HL-60 (cell line): ENCODE data around the gene TRDN.

Experiments used
- DNase-seq, 2 experiments: peaks; one replicate each; pipeline ENCODE4 v3.0.0-alpha.2; 2010 to 2020; ENCODE audit warnings: low read depth in 1 of 2, low spot score in 1 of 2
- H3K27ac ChIP-seq: fragments of 250-450 bp; sonication (Bioruptor Pico); replicated peaks from 2 replicates; pipeline ENCODE4 v1.5.1; 2020; ENCODE audit warnings: mild to moderate bottlenecking, moderate library complexity
- H3K27me3 ChIP-seq: fragments of 250-450 bp; sonication (Bioruptor Pico); 2 replicates; pipeline ENCODE4 v1.5.1; 2021; ENCODE audit warnings: mild to moderate bottlenecking, moderate library complexity; ENCODE audit not compliant: insufficient read depth, poor library complexity, severe bottlenecking
- H3K4me3 ChIP-seq: replicated peaks from 2 replicates; pipeline ENCODE4 v1.5.1; 2011; ENCODE audit warnings: mild to moderate bottlenecking, control low read depth, low read length; ENCODE audit not compliant: insufficient read depth
- GABPA ChIP-seq: IDR thresholded peaks from 2 replicates; pipeline ENCODE4 v1.6.1; 2012; ENCODE audit warnings: low read depth
- POLR2AphosphoS5 ChIP-seq: IDR thresholded peaks from 2 replicates; pipeline ENCODE4 v1.6.1; 2012; ENCODE audit warnings: low read depth
- SPI1 ChIP-seq: IDR thresholded peaks from 2 replicates; pipeline ENCODE4 v1.6.1; 2012; ENCODE audit warnings: low read depth, mild to moderate bottlenecking, borderline replicate concordance
- TF ChIP-seq, protein P1 (sequence below): IDR thresholded peaks from 2 replicates; pipeline ENCODE4 v1.6.1; 2012; ENCODE audit warnings: low read depth; ENCODE audit not compliant: insufficient replicate concordance
- TF ChIP-seq, protein P2 (sequence below): IDR thresholded peaks from one replicate; pipeline ENCODE4 v1.5.1; 2011; ENCODE audit warnings: low read length, control low read depth, inconsistent platforms; ENCODE audit not compliant: insufficient read depth

Gene TRDN

DNA sequence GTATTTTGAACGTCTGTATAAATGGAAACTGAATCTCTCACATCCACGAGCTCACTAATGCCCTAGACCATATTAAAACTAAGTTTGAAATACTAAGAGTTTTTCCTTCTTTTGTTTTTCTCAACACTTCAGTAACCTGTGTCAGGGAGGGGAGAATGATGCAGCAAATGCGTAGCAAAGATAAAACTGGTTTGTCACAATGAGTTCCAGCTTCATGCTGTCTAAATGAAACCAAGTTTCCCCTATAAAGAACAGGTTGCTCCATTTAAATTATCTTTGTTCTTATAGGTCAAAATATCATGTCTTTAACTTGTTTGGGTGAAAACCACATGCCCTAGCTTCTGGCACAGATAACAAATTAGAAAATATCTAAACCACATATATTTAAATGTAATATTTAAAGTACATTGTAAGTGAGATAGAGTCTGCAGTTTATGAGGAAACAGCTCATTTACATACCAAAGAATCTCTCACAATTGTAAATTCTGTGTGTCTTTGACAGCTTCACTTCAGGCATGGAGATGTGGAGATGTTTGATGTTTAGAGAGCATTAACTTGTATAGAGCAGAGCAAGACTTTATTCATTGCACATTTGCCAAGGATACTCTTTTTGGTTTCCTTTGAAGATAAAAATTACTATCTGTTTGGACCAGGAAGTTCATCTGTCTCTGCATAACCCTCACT lies 7.3 kb downstream of the TRDN start:
- H3K27me3 ChIP-seq, result no peaks in the 10 kb centered on the region
- H3K27ac ChIP-seq, result no peak overlapping the region
- DNase-seq, result no peak
- no peak overlapping the region for H3K4me3 ChIP-seq
- TF ChIP-seq, protein P1, sequence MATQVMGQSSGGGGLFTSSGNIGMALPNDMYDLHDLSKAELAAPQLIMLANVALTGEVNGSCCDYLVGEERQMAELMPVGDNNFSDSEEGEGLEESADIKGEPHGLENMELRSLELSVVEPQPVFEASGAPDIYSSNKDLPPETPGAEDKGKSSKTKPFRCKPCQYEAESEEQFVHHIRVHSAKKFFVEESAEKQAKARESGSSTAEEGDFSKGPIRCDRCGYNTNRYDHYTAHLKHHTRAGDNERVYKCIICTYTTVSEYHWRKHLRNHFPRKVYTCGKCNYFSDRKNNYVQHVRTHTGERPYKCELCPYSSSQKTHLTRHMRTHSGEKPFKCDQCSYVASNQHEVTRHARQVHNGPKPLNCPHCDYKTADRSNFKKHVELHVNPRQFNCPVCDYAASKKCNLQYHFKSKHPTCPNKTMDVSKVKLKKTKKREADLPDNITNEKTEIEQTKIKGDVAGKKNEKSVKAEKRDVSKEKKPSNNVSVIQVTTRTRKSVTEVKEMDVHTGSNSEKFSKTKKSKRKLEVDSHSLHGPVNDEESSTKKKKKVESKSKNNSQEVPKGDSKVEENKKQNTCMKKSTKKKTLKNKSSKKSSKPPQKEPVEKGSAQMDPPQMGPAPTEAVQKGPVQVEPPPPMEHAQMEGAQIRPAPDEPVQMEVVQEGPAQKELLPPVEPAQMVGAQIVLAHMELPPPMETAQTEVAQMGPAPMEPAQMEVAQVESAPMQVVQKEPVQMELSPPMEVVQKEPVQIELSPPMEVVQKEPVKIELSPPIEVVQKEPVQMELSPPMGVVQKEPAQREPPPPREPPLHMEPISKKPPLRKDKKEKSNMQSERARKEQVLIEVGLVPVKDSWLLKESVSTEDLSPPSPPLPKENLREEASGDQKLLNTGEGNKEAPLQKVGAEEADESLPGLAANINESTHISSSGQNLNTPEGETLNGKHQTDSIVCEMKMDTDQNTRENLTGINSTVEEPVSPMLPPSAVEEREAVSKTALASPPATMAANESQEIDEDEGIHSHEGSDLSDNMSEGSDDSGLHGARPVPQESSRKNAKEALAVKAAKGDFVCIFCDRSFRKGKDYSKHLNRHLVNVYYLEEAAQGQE, result no peak
- no peak for TF ChIP-seq POLR2AphosphoS5
- TF ChIP-seq, protein P2, sequence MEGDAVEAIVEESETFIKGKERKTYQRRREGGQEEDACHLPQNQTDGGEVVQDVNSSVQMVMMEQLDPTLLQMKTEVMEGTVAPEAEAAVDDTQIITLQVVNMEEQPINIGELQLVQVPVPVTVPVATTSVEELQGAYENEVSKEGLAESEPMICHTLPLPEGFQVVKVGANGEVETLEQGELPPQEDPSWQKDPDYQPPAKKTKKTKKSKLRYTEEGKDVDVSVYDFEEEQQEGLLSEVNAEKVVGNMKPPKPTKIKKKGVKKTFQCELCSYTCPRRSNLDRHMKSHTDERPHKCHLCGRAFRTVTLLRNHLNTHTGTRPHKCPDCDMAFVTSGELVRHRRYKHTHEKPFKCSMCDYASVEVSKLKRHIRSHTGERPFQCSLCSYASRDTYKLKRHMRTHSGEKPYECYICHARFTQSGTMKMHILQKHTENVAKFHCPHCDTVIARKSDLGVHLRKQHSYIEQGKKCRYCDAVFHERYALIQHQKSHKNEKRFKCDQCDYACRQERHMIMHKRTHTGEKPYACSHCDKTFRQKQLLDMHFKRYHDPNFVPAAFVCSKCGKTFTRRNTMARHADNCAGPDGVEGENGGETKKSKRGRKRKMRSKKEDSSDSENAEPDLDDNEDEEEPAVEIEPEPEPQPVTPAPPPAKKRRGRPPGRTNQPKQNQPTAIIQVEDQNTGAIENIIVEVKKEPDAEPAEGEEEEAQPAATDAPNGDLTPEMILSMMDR, result no peak
- no peak for TF ChIP-seq GABPA
- no peak for TF ChIP-seq SPI1

DNA sequence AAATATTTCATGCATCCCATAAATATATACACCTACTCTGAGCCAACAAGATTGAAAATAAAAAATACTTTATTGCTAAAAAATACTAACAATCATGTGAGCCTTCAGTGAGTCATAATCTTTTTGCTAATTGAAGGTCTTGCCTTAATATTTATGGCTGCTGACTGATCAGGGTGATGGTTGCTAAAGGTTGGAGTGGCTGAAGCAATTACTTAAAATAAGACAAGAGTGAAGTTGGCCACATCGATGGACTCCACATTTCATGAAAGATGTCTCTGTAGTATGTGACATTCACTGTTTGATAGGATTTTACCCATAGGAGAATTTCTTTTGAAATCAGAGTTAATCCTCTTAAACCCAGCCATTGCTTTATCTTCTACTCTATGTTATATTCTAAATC lies 11.1 kb downstream of the TRDN start:
- TF ChIP-seq, protein P1, result no peak
- no peak for TF ChIP-seq GABPA
- TF ChIP-seq POLR2AphosphoS5, result no peak
- TF ChIP-seq, protein P2, result no peak
- TF ChIP-seq SPI1, result no peak
- Histone ChIP-seq H3K27ac (no peak overlapping the region), H3K4me3 (no peak overlapping the region), H3K27me3 (no peaks in the 10 kb centered on the region)
- no peak for DNase-seq

DNA sequence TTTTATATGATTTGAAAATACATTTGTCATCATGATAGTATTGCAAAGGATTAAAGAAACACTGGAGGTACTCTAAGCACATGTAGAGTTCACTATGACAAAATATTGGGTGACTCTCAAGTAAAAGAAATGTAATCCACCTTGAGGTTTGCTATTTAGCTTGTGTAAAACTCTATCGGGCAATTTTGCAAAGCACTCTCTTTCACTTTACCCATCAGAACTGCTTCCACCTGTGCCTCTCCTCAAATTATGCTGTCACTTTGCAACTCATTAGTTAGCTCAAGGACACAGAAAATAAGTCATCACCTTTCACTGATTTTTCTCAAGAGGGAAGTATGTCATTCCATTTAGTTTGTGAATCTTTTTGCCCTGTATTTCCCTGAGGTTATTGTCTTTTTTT lies 14.0 kb downstream of the TRDN start:
- Histone ChIP-seq H3K27ac (no peak overlapping the region), H3K4me3 (no peak overlapping the region), H3K27me3 (no peaks in the 10 kb centered on the region)
- TF ChIP-seq GABPA (no peak), SPI1 (no peak), POLR2AphosphoS5 (no peak)
- TF ChIP-seq, protein P2, result no peak
- TF ChIP-seq, protein P1, result no peak
- DNase-seq, result no peak
